ENCODE results near the gene DMGDH.

Gene DMGDH

DNA sequence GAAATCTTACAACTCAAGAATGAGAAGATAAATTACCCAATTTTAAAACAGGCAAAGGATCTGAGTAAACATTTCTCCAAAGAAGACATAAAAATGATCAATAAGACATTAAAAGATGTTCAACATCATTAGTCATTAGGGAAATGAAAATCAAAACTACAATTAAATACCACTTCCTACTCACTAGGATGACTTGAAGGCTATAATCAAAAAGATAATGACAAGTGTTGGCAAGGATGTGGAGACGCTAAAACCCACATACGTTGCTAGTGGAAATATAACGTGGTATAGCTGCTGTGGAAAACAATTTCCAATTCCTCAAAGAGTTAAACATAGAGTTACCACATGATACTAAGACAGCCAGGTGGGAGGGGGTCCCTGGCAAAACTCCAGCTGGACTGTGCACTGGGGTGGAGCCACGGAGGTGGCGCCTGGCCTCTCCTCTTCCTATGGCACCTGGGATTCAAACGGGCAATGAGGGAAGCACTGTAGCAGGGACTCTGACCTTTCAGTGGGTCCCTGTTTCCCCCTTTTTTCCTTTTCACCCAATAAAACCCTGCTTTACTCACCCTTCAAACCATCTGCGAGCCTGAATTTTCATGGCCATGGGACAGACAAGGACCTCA is 90.2 kb downstream of the DMGDH start:
- TF ChIP-seq CTCF (IDR thresholded peaks at IDR 0.05; ENCODE audit: low read depth, low read length), result no peak
- H3K4me3 ChIP-seq (ENCODE audit: low read depth, low read length), result no peak overlapping the region

GRCh38 chr5:78975035-78975434 is 94.4 kb downstream of the DMGDH start:
- TF ChIP-seq CTCF (IDR thresholded peaks at IDR 0.05; ENCODE audit: low read depth, low read length), result no peak
- no peak overlapping the region for H3K4me3 ChIP-seq (ENCODE audit: low read depth, low read length)

DNA sequence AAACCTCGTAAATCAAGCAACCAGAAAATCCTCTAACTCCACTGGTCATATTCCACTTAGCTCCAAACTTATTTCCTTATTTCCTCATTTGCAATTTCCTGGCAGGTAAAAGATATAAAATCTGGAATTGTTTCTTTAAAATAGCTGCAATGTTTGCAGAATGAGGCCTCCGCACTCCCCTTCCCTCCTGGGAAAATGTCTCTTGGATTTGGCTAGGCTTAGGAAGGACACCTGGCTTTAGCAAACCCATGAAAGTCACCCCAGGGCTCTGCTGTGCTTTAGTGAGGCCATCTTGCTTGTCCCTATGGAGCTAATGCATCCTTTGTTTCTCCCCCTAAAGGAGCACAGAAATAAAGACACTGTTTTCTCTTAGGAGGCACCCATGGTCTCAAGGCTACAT is 94.9 kb downstream of the DMGDH start:
- H3K4me3 ChIP-seq (ENCODE audit: low read depth, low read length), result no peak overlapping the region
- TF ChIP-seq CTCF (IDR thresholded peaks at IDR 0.05; ENCODE audit: low read depth, low read length), result no peak

DNA sequence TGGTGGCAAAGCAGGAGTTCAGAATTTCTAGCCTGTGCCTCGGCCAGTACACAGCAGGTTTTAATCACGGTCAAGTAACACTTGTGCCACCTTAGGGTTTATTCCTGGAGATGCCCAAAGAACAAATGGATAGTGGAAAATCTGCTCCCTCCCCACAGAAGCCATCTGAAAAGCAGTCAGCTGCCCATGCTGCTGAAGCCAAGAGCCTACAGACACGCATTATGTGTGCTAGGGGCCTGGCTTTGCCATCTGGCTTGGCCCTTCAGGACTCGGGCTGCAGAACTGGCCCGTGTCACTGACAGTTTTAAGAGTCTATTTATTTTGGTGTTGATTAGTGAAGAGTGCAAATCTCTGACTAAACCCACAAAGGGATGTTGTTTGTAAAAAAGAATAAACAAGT is 95.5 kb downstream of the DMGDH start:
- no peak overlapping the region for H3K4me3 ChIP-seq (ENCODE audit: low read depth, low read length)

DNA sequence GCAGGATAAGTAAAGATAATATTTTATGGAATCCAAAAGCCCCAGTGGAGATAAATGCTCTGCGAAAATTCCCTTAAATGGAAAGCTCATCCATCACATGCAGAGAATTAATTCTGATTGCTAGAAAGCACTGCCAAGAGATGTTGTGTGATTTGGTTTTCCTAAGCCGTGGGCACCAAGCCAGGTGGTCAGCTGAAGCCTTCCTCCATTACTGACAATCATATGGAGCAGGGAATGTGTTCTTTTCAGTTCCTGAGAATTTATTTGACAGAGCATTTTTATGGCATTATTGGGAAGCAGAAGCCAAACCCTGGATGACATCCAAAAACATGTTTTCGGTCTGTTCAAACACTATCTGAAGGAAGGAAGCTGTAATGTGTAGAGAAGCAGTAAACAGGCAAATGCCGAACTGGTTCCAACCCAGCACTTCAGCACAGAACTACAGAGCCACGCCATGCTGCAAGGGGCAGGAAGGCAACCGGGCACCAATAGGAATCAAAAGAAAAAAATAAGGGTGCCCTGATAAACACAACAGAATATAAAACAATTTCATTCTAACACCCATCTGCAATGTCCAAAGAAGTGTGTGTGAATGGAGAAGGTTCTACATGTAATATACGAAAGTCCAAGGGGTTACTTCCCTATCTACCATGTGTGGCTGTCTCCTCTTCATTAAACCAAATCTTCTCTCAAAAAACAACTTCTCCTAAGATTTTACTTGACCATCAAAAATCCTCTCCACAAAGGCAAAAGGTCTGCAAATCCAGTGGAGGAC is 96.6 kb downstream of the DMGDH start:
- no peak overlapping the region for H3K4me3 ChIP-seq (ENCODE audit: low read depth, low read length)
- no peak for TF ChIP-seq CTCF (IDR thresholded peaks at IDR 0.05; ENCODE audit: low read depth, low read length)

More for the DNA sequence above, 95.5 kb downstream of the DMGDH start:
- no peak for TF ChIP-seq CTCF (IDR thresholded peaks at IDR 0.05; ENCODE audit: low read depth, low read length)

DNA sequence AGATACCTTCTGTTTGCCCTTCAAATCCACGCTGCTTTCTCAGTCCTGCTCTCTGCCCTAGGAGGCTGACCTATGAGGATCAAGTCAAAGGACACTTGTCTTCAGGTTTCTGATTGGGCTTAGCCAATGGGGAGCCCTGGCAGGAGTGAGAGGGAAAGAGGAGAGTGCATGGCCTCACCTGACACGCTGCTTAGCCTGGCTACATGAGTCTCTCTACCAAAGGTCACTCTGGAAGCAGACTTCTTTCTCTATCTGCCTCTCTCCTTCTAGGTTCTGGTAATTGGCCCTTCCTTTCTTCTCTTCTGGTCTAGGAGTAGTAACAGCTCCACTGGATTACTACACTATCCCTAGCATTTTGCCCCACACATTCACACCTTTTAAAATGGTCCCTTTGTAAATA is 97.5 kb downstream of the DMGDH start:
- no peak overlapping the region for H3K4me3 ChIP-seq (ENCODE audit: low read depth, low read length)
- no peak for TF ChIP-seq CTCF (IDR thresholded peaks at IDR 0.05; ENCODE audit: low read depth, low read length)

DNA sequence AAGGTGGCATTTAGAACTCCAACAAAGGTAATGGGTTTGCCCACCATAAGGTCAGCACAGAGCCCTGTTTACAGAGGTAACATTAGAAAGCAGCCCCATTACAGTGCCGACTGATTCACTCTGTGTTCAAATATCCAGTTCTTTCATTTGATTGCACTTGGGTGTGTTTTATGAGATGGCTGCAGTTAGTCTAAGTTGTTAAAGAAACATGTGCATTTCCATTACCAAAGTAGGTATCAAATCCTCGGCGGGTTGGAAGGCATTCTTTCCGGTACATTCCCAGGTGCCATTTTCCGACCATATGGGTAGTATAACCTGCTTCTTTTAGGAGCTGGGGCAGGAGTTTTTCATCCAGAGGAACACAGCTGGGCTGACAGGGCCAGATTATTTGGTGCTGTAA is 100.7 kb downstream of the DMGDH start:
- no peak overlapping the region for H3K4me3 ChIP-seq (ENCODE audit: low read depth, low read length)
- no peak for TF ChIP-seq CTCF (IDR thresholded peaks at IDR 0.05; ENCODE audit: low read depth, low read length)
